Loucy (cell line): Measurements from ENCODE around the gene CAMSAP1.

Experiments used
- H2AFZ ChIP-seq: fragments of 200-600 bp; sonication (generic); 2 replicates; pipeline ENCODE4 v1.6.0; 2016; ENCODE audit warnings: antibody characterized with exemption, mild to moderate bottlenecking, low read length, moderate library complexity
- H3F3A ChIP-seq: fragments of 200-600 bp; 2 replicates; pipeline ENCODE4 v1.6.0; 2016; ENCODE audit warnings: antibody characterized with exemption, low read depth, mild to moderate bottlenecking
- H3K27me3 ChIP-seq: fragments of 200-600 bp; sonication (generic); 2 replicates; pipeline ENCODE4 v1.6.1; 2014; ENCODE audit warnings: low read length, mild to moderate bottlenecking; ENCODE audit not compliant: insufficient read depth, poor library complexity, severe bottlenecking
- H3K36me3 ChIP-seq: fragments of 200-600 bp; sonication (generic); 2 replicates; pipeline ENCODE4 v1.6.1; 2016; ENCODE audit warnings: low read length; ENCODE audit not compliant: insufficient read depth
- H3K4me1 ChIP-seq: fragments of 200-600 bp; sonication (generic); 2 replicates; pipeline ENCODE4 v1.5.1; 2014; ENCODE audit warnings: low read length, mild to moderate bottlenecking; ENCODE audit not compliant: insufficient read depth, poor library complexity, severe bottlenecking
- H3K4me2 ChIP-seq: fragments of 200-600 bp; sonication (generic); 2 replicates; pipeline ENCODE4 v1.6.0; 2014; ENCODE audit warnings: antibody characterized with exemption, low read length, low read depth, mild to moderate bottlenecking; ENCODE audit not compliant: poor library complexity, severe bottlenecking
- H3K4me3 ChIP-seq: fragments of 200-600 bp; sonication (generic); 2 replicates; pipeline ENCODE4 v1.5.1; 2014; ENCODE audit warnings: low read length, mild to moderate bottlenecking, mixed read lengths; ENCODE audit not compliant: poor library complexity, severe bottlenecking
- H3K79me2 ChIP-seq: fragments of 200-600 bp; sonication (generic); 2 replicates; pipeline ENCODE4 v1.6.1; 2014; ENCODE audit warnings: low read length; ENCODE audit not compliant: insufficient read depth
- H3K9ac ChIP-seq: fragments of 200-600 bp; sonication (generic); 2 replicates; pipeline ENCODE4 v1.6.0; 2014; ENCODE audit warnings: mild to moderate bottlenecking, low read depth, low read length, moderate library complexity; ENCODE audit not compliant: poor library complexity, severe bottlenecking
- H3K9me2 ChIP-seq: fragments of 200-600 bp; sonication (generic); replicated peaks from 2 replicates; pipeline ENCODE4 v1.6.1; 2016; ENCODE audit warnings: low read depth, low read length, mixed read lengths
- H3K9me3 ChIP-seq: fragments of 200-600 bp; sonication (generic); 2 replicates; pipeline ENCODE4 v1.6.1; 2014; ENCODE audit warnings: mild to moderate bottlenecking, antibody characterized with exemption, low read length, low read depth; ENCODE audit not compliant: insufficient read depth
- H4K20me1 ChIP-seq: fragments of 200-600 bp; sonication (generic); 2 replicates; pipeline ENCODE4 v1.6.0; 2014; ENCODE audit warnings: antibody characterized with exemption, low read length, mild to moderate bottlenecking; ENCODE audit not compliant: insufficient read depth, poor library complexity, severe bottlenecking
- EZH2phosphoT487 ChIP-seq: fragments of 200-600 bp; IDR thresholded peaks from 2 replicates; pipeline ENCODE4 v1.6.1; 2018; ENCODE audit warnings: antibody characterized with exemption, mild to moderate bottlenecking, moderate library complexity, borderline replicate concordance
- TF ChIP-seq, protein P1 (sequence below): fragments of 200-600 bp; sonication (generic); conservative IDR thresholded peaks from 2 replicates; pipeline ENCODE4 v1.5.1; 2014; ENCODE audit warnings: mild to moderate bottlenecking, antibody characterized with exemption, low read length

CAMSAP1 gene

DNA sequence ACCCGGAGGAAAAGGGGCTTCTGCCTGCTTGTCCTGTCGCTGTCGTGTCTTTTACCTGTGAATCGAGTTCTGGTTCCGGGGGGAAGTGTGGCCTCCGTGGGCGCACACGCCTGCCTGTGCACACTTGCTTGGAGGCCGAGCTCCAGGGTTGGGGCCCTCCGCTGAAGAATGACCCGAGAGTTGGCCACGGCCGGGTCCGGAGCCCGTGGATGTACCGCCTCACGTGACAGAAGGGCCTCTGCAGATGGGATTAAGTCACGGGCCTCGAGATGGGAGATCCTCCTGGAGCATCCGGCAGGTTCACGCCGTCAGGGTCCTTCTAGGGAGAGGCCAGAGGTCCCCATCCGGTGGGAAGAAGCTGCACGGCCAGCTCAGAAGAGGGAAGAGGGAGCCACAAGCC is 124.4 kb downstream of the CAMSAP1 start:
- H3K4me3 ChIP-seq, result no peak overlapping the region
- H3K9me2 ChIP-seq, result no peaks in the 10 kb centered on the region
- H3K4me2 ChIP-seq, result no peak overlapping the region
- no peaks in the 10 kb centered on the region for H4K20me1 ChIP-seq
- no peaks in the 10 kb centered on the region for H3K4me1 ChIP-seq
- H3K9me3 ChIP-seq, result no peaks in the 10 kb centered on the region; the same call in 1 of the 2 replicates
- H3K27me3 ChIP-seq, result no peaks in the 10 kb centered on the region
- no peaks in the 10 kb centered on the region for H3K36me3 ChIP-seq
- no peak for TF ChIP-seq EZH2phosphoT487
- TF ChIP-seq, protein P1, sequence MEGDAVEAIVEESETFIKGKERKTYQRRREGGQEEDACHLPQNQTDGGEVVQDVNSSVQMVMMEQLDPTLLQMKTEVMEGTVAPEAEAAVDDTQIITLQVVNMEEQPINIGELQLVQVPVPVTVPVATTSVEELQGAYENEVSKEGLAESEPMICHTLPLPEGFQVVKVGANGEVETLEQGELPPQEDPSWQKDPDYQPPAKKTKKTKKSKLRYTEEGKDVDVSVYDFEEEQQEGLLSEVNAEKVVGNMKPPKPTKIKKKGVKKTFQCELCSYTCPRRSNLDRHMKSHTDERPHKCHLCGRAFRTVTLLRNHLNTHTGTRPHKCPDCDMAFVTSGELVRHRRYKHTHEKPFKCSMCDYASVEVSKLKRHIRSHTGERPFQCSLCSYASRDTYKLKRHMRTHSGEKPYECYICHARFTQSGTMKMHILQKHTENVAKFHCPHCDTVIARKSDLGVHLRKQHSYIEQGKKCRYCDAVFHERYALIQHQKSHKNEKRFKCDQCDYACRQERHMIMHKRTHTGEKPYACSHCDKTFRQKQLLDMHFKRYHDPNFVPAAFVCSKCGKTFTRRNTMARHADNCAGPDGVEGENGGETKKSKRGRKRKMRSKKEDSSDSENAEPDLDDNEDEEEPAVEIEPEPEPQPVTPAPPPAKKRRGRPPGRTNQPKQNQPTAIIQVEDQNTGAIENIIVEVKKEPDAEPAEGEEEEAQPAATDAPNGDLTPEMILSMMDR, result no peak
- H3K79me2 ChIP-seq, result no peaks in the 10 kb centered on the region
- no peak overlapping the region for H2AFZ ChIP-seq
- H3F3A ChIP-seq, result no peaks in the 10 kb centered on the region
- H3K9ac ChIP-seq, result no peak overlapping the region

DNA sequence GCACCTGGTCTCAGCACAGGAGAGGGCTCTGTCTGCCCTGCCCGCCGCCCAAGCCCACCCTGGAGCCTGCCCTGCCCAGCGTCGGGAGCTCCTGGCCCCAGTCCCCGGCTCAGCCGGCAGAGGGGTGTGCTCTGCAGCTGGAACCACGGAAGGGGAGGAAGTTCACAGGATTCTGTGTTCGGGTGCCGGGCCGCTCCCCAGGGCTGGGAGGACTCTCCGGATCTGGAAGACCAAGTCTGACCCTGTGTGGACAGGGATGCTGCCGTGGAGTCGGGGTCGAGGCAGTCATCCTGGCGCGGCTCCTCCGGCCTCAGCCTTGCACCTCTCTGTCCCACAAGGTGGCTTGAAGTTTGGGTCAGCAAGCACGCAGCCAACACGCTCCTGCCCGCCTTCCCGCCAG is 126.7 kb downstream of the CAMSAP1 start:
- Histone ChIP-seq H3K9me3 (no peaks in the 10 kb centered on the region; the same call in 1 of the 2 replicates), H3K9me2 (no peaks in the 10 kb centered on the region), H3K4me2 (no peak overlapping the region), H3K36me3 (no peaks in the 10 kb centered on the region), H3K27me3 (no peaks in the 10 kb centered on the region), H2AFZ (no peak overlapping the region), H3K4me1 (no peaks in the 10 kb centered on the region), H3K4me3 (no peak overlapping the region), H3K9ac (no peak overlapping the region), H4K20me1 (no peaks in the 10 kb centered on the region), H3K79me2 (no peaks in the 10 kb centered on the region), H3F3A (no peaks in the 10 kb centered on the region)
- TF ChIP-seq, protein P1, result no peak
- no peak for TF ChIP-seq EZH2phosphoT487

DNA sequence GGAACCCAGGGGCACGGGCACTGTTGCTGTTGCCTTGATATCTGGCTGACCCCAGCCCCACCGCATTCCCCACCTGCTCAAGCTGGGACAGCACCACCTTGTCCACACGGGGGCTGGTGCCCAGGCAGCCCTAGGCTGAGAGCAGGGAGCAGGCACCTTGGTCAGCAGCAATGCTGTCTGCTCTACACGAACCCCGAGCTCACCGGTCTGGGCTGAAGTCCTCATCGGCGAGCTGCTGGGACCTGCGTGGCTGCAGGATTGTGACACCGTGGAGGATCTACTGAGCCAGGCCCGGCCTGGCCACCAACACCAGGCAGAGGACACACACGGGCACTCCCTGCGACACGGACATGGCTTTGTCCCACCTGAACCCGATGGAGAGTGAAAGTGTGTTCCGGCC is 127.3 kb downstream of the CAMSAP1 start:
- H3K79me2 ChIP-seq, result no peaks in the 10 kb centered on the region
- no peak overlapping the region for H2AFZ ChIP-seq
- H3K4me2 ChIP-seq, result no peak overlapping the region
- no peaks in the 10 kb centered on the region for H3K4me1 ChIP-seq
- H3K27me3 ChIP-seq, result no peaks in the 10 kb centered on the region
- TF ChIP-seq, protein P1, result no peak
- TF ChIP-seq EZH2phosphoT487, result no peak
- H3K9me2 ChIP-seq, result no peaks in the 10 kb centered on the region
- no peaks in the 10 kb centered on the region for H3F3A ChIP-seq
- H3K9ac ChIP-seq, result no peak overlapping the region
- H3K36me3 ChIP-seq, result no peaks in the 10 kb centered on the region
- no peaks in the 10 kb centered on the region; the same call in 1 of the 2 replicates for H3K9me3 ChIP-seq
- no peaks in the 10 kb centered on the region for H4K20me1 ChIP-seq
- no peak overlapping the region for H3K4me3 ChIP-seq
